GM12892 (cell line): ENCODE data around the gene ABCA1.

ENCODE experiments used
- DNase-seq: peaks from one replicate; pipeline ENCODE4 v3.0.0; 2011; ENCODE audit not compliant: insufficient read length
- FAIRE-seq: peaks from 2 replicates; lab custom pipeline; 2011; peaks lifted over from hg19 to GRCh38; lab: Jason Lieb, UNC
- POLR2A ChIP-seq: IDR thresholded peaks from 2 replicates; pipeline ENCODE4 v1.6.1; 2011; ENCODE audit warnings: low read depth, low read length, control low read depth
- POLR2AphosphoS5 ChIP-seq: IDR thresholded peaks from 2 replicates; pipeline ENCODE4 v1.6.1; 2011; ENCODE audit warnings: low read depth, low read length, control low read depth
- TAF1 ChIP-seq: IDR thresholded peaks from 2 replicates; pipeline ENCODE4 v1.6.1; 2011; ENCODE audit warnings: low read depth, mild to moderate bottlenecking, control low read depth, low read length, borderline replicate concordance

The ABCA1 gene

GRCh38 chr9:104841601-104842141, 86.3 kb downstream of the ABCA1 start:
- TF ChIP-seq TAF1 (no peak), POLR2A (no peak), POLR2AphosphoS5 (no peak)
- DNase-seq (no peak), FAIRE-seq (no peak)

DNA sequence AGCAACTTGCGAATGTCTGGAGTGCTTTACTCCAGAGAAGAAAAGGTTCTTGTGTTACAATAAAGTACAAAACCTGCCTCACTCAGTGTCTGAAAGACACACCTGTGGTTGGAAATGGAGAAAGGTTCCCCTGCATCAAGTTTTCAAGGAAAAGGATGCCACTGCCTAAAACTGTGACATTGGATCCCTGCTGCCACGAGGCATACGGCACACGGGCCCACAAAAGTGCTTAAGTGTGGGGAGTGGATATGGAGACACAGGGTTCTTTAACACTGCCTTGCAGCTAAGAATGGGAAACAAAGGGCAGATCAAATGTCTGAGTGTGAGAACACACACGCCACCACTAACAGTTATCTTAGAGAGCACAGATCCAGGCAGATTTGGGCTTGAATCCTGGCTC, 89.0 kb downstream of the ABCA1 start:
- DNase-seq (no peak), FAIRE-seq (no peak)
- TF ChIP-seq TAF1 (no peak), POLR2A (no peak), POLR2AphosphoS5 (no peak)

DNA sequence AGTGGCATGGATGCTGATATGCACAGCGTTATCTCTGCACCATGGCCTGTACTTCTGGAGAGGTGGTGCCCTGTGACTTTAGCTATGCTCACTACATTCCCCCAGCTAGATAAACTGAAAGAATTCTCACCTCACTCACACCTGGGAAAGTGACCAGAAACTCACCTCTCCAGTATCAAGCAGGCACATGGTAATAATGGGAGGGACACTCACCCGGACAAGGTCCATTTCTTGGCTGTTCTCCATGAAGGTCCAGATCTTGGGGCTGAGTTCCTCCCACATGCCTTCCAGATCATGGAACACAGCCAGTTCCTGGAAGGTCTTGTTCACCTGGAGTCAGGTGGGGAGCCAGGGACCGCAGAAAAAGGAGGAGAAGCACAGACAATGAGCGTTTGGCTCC, 91.2 kb downstream of the ABCA1 start:
- FAIRE-seq: no peak
- TF ChIP-seq TAF1: no peak
- no peak for TF ChIP-seq POLR2A
- TF ChIP-seq POLR2AphosphoS5: no peak
- no peak for DNase-seq

DNA sequence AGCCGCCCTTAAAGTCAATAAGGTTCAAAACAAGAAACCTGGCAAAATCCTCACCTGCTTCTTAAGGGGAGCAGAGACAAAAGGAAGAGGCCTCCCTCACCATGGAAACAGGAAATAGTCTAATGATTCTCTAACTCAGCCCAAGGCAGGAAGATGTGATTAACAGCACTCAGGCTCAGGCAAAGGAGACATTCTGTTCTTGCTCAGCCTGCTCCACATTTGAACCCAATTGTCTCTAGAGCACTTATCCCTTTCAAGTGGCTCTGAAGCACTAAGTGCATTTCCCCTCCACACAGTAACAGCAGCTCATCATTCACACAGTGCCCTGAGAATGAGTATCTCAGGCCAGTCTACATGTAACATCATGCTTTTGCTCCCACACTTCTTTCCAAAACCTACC, 91.7 kb downstream of the ABCA1 start:
- TF ChIP-seq POLR2AphosphoS5 (no peak), TAF1 (no peak), POLR2A (no peak)
- DNase-seq (no peak), FAIRE-seq (no peak)

GRCh38 chr9:104835161-104835560, 92.8 kb downstream of the ABCA1 start:
- FAIRE-seq (no peak), DNase-seq (no peak)
- TF ChIP-seq TAF1 (no peak), POLR2AphosphoS5 (no peak), POLR2A (no peak)

DNA sequence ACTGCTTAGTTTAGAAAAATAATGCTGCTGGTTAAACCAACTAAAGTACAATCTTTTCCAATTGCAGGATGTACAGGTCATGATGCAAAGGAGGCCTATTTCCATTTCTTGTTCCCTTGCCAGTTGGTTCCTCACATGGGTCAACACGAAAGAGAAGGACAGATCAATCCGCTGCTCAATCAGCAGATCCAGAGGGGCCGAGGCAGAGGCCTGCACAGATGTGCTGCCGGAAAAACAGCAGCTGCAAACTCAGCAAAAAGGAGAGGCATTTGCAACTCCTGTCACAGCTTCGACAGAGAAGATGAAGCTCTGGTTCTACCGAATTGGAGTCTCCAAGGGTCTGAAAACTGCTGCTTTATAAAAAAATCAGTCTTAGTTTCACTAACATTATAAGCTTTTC, 94.3 kb downstream of the ABCA1 start:
- FAIRE-seq (no peak), DNase-seq (no peak)
- TF ChIP-seq TAF1 (no peak), POLR2A (no peak), POLR2AphosphoS5 (no peak)

- TF ChIP-seq TAF1 (no peak), POLR2A (no peak), POLR2AphosphoS5 (no peak)
- DNase-seq (no peak), FAIRE-seq (no peak)
Observed at GRCh38 chr9:104831681-104832080, 96.3 kb downstream of the ABCA1 start.

- DNase-seq (no peak), FAIRE-seq (no peak)
- TF ChIP-seq POLR2AphosphoS5 (no peak), TAF1 (no peak), POLR2A (no peak)
Observed at GRCh38 chr9:104826911-104827310, 101.0 kb downstream of the ABCA1 start.

DNA sequence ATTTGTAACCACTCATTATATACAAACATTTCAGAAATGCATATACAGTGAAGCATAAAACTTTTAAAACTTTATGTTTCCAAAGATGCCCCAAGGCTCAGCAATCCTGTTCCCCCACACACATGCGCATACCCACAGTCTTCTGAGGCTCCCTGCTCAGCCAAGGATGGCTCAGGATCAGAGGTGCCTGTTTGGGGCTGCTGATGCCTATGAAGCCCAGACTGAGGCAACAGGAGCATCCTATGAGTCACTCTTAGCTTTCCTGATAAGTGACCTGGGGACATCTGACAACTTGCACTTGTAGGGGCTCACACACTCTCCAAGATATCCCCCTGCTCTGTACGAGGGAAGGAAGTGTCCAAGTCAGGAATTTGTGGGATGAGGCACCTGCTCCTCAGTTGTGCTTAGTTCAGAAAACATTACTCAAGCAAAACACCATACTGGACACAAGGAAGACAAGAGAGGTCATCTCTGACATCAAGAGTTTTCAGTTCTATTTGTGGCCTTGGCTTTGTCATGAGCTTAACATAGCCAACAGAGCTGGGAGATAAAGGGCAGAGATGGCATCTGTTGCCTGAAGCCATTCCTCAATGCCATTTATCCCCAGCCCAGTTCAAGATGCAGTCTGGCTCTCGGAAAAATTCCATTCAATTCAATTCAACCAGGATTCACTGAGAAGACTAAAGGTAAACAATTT, 101.7 kb downstream of the ABCA1 start:
- no peak for DNase-seq
- TF ChIP-seq TAF1: no peak
- FAIRE-seq: no peak

- no peak for FAIRE-seq
- TF ChIP-seq TAF1: no peak
- TF ChIP-seq POLR2A: no peak
- no peak for TF ChIP-seq POLR2AphosphoS5
Observed at GRCh38 chr9:104820336-104820735, 107.6 kb downstream of the ABCA1 start.

GRCh38 chr9:104819033-104819432, 108.9 kb downstream of the ABCA1 start:
- no peak for TF ChIP-seq POLR2AphosphoS5
- TF ChIP-seq POLR2A: no peak
- TF ChIP-seq TAF1: no peak
- DNase-seq (no peak), FAIRE-seq (no peak)

More at GRCh38 chr9:104820336-104820735, 107.6 kb downstream of the ABCA1 start:
- DNase-seq: no peak

DNA sequence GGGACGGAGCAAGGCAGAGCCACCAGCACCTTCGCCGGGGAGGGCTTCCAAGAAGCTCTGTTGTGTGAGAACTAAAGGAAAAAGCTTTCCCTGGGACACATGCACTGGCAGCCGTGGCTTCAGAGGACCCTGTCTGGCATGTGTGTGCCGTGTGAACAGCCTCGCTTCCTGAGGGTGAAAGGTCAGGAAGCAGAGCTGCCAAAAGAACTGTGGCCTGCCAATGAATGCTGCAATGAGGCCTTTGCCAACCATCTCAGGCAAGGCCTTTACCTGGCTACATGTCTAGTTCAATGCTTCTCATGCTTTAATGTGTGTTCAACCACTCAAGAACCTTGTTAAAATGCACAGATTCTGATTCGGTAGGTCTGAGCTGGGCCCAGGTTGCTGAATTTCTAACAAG, 110.5 kb downstream of the ABCA1 start:
- TF ChIP-seq POLR2A (no peak), POLR2AphosphoS5 (no peak), TAF1 (no peak)
- DNase-seq: no peak
- no peak for FAIRE-seq
